ENCODE measurements around the gene FRS3.

Gene FRS3

GRCh38 chr6:41728073-41728936, 51.4 kb downstream of the FRS3 start:
- DNase-seq, result peak in 7 of 14 donors; percentile 48 to 90 (median 64)

DNA sequence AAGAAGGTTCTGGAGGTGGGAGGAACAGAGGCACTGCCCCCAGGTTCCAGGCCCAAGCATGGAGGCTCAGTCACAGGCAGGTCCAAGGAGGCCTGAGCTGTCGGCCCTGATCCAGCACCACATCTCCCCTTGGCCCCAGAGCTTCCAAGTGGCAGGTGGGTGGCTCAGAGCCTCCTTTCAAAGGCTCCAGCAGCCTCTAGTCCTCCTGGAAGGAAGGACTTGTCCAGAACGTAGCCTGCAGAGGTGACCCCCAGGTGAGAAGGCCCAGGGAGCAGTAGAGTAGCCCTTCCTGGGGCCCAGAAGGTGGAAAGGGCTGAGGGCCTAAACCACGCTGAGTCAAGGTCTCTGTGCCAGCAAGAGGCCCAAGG, 52.0 kb downstream of the FRS3 start:
- peak in 1 of 14 donors; percentile 45 for DNase-seq

DNA sequence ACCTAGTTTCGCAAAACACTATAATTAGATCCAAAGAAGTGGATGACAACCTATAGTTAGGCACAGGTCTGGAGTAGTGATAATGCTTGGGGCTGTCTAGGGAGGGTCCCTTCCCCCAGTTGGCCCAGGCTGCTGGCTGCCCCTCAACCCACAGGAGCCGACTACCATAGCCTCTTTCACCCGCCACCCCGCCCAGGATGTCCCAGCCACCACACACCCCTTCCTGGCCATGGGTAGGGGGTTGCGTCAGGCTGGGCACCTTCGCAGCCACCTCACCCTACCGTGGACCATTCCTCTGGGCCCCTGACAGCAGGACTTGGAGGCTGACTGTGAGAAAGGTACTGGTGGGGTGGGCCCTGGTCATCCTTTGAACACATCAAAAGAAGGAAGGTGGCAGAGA, 52.8 kb downstream of the FRS3 start:
- DNase-seq, result no peak

DNA sequence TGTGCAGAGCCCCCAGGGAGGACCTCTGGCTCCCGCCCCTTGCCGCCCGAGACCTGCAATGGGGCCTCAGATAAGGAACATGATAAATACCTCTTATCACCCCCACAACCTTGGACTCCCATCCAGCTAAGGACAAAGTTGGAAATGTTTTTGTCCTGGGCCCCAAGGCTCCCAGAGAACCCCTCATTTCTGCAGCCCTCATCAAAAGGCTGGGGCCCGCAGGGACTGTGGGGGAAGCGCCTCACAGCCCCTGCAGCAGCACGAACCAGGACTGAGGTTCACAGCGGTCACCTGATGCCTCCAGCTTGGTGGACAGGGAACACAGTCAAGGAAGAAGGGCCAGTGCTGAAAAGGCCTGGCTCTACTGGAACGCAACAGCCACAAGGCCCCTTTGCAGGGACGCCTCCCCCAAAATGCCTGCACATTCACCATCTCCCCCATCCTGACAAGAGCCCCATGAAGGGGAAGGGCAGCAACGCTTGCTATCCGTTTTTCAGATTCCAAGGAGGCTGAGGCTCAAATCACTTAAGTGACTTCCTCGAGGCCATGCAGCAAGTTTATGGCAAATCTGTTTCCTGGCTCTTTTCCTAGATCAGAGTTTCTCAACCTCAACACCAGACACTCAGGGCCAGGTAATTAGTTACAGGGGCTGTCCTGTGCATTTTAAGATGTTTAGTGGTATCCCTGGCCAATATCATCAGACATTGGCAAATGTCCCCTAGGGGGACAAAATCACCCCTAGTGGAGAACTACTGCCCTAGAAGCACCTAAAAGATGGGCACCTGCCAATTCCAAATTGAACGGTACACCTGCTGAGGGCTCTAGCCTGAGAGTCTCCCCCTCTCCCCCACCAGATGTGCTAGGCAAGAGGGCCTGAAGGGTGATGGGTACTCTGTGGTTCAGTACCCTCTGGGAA, 54.9 kb downstream of the FRS3 start:
- DNase-seq, result peak in 1 of 14 donors; percentile 32

DNA sequence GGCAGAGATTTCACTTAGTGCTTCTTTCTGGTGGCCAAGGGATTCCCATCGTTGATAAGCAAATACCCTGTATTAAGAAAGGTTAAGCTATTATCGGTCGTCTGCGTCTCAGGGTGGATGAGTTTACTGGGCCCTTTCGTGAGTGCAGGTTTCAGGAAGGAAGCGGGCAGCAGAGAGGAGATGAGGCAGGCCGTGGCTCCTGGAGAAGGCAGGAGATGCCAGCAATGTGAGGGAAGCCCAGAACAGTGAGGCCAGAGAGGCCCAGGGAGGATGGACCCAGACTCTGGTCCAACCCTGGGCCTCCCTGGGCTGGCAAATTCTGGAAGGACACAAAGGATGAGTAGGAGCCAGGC, 55.5 kb downstream of the FRS3 start:
- peak in 1 of 14 donors; percentile 33 for DNase-seq

GRCh38 chr6:41723530-41724227, 56.0 kb downstream of the FRS3 start:
- DNase-seq, result peak in 8 of 14 donors; percentile 32 to 76 (median 52)

GRCh38 chr6:41722969-41723529, 56.7 kb downstream of the FRS3 start:
- no peak for DNase-seq

- DNase-seq, result no peak
Measured at GRCh38 chr6:41721414-41721813, 58.3 kb downstream of the FRS3 start.

- no peak for DNase-seq
Measured at GRCh38 chr6:41720783-41721182, 58.9 kb downstream of the FRS3 start.

GRCh38 chr6:41720262-41720620, 59.5 kb downstream of the FRS3 start:
- peak in 1 of 14 donors; percentile 19 for DNase-seq

All from C1 segment of cervical spinal cord (tissue), 14 donors.